Neural cell (in vitro differentiated cells): ENCODE results near the gene CARMIL1. TPM values are rescaled to one million over a fixed set of nuclear protein-coding genes. Genes with fewer than 3 reads are reported as not detected.

ENCODE experiments used
- H2AFZ ChIP-seq: fragments of 200-600, 300-800 bp; sonication (generic), shearing (Covaris generic); 2 replicates; pipeline ENCODE4 v1.6.0; 2014; ENCODE audit warnings: low read depth, mild to moderate bottlenecking, antibody characterized with exemption, low read length, moderate library complexity
- H3F3A ChIP-seq: fragments of 200-600 bp; shearing (Covaris generic); 2 replicates; pipeline ENCODE4 v1.6.1; 2016; ENCODE audit warnings: mild to moderate bottlenecking, moderate library complexity, mixed read lengths, antibody characterized with exemption, low read length; ENCODE audit not compliant: insufficient read depth, poor library complexity, severe bottlenecking
- H3K27ac ChIP-seq: fragments of 200-600, 300-800 bp; sonication (generic), shearing (Covaris generic); 2 replicates; pipeline ENCODE4 v1.5.1; 2014; ENCODE audit warnings: mild to moderate bottlenecking, low read length, moderate library complexity
- H3K27me3 ChIP-seq: fragments of 300-800, 200-600 bp; sonication (generic), shearing (Covaris generic); 2 replicates; pipeline ENCODE4 v1.6.0; 2014; ENCODE audit warnings: mild to moderate bottlenecking, low read depth, low read length, moderate library complexity; ENCODE audit not compliant: insufficient read depth
- H3K36me3 ChIP-seq: fragments of 300-800, 200-600 bp; sonication (generic), shearing (Covaris generic); 2 replicates; pipeline ENCODE4 v1.5.1; 2014; ENCODE audit warnings: mild to moderate bottlenecking, antibody characterized with exemption, low read length, moderate library complexity; ENCODE audit not compliant: insufficient read depth
- H3K4me2 ChIP-seq: fragments of 300-800, 200-600 bp; sonication (generic), shearing (Covaris generic); 2 replicates; pipeline ENCODE4 v1.6.0; 2014; ENCODE audit warnings: mild to moderate bottlenecking, low read length
- H3K4me3 ChIP-seq: fragments of 300-800, 200-600 bp; sonication (generic), shearing (Covaris generic); 2 replicates; pipeline ENCODE4 v1.5.1; 2014; ENCODE audit warnings: mild to moderate bottlenecking, low read length, moderate library complexity
- H3K79me2 ChIP-seq: fragments of 200-600 bp; shearing (Covaris generic); replicated peaks from 2 replicates; pipeline ENCODE4 v1.6.0; 2014; ENCODE audit warnings: mild to moderate bottlenecking, low read length, moderate library complexity; ENCODE audit not compliant: insufficient read depth
- H3K9ac ChIP-seq: fragments of 300-800, 200-600 bp; sonication (generic), shearing (Covaris generic); 2 replicates; pipeline ENCODE4 v1.6.1; 2016; ENCODE audit warnings: mild to moderate bottlenecking, low read length, mixed read lengths
- H3K9me2 ChIP-seq: fragments of 200-600 bp; shearing (Covaris generic); 2 replicates; pipeline ENCODE4 v1.6.1; 2016; ENCODE audit warnings: mild to moderate bottlenecking, low read length, mixed read lengths; ENCODE audit not compliant: insufficient read depth
- H3K9me3 ChIP-seq: fragments of 200-600, 300-800 bp; sonication (generic), shearing (Covaris generic); 2 replicates; pipeline ENCODE4 v1.6.1; 2016; ENCODE audit warnings: mild to moderate bottlenecking, mixed run types, low read length, moderate library complexity, mixed read lengths
- H4K20me1 ChIP-seq: fragments of 200-600 bp; shearing (Covaris generic); 2 replicates; pipeline ENCODE4 v1.6.1; 2016; ENCODE audit warnings: mild to moderate bottlenecking, mixed run types; ENCODE audit not compliant: insufficient read depth
- CTCF ChIP-seq: fragments of 450-650 bp; IDR thresholded peaks from 2 replicates; pipeline ENCODE4 v1.5.1; 2014; ENCODE audit warnings: antibody characterized with exemption, mild to moderate bottlenecking, moderate library complexity; ENCODE audit not compliant: poor library complexity, severe bottlenecking
- EP300 ChIP-seq: fragments of 450-650 bp; conservative IDR thresholded peaks from 2 replicates; pipeline ENCODE4 v1.6.1; 2014; ENCODE audit warnings: antibody characterized with exemption, mild to moderate bottlenecking, moderate library complexity; ENCODE audit not compliant: poor library complexity, severe bottlenecking
- EZH2 ChIP-seq: fragments of 200-600, 300-800 bp; shearing (Covaris generic), sonication (generic); IDR thresholded peaks from 2 replicates; pipeline ENCODE4 v1.6.1; 2014; ENCODE audit warnings: antibody characterized with exemption, low read length, borderline replicate concordance, mild to moderate bottlenecking; ENCODE audit not compliant: insufficient read depth, poor library complexity, severe bottlenecking
- MXI1 ChIP-seq: fragments of 450-650 bp; conservative IDR thresholded peaks from 2 replicates; pipeline ENCODE4 v1.6.1; 2014; ENCODE audit warnings: antibody characterized with exemption, mild to moderate bottlenecking; ENCODE audit not compliant: poor library complexity, severe bottlenecking
- POLR2AphosphoS5 ChIP-seq: IDR thresholded peaks from 2 replicates; pipeline ENCODE4 v1.6.1; 2012
- RAD21 ChIP-seq: fragments of 450-650 bp; conservative IDR thresholded peaks from 2 replicates; pipeline ENCODE4 v1.6.1; 2014; ENCODE audit warnings: antibody characterized with exemption, mild to moderate bottlenecking, moderate library complexity
- REST ChIP-seq: IDR thresholded peaks from 2 replicates; pipeline ENCODE4 v1.6.1; 2012; ENCODE audit warnings: borderline replicate concordance
- SMC3 ChIP-seq: fragments of 450-650 bp; conservative IDR thresholded peaks from 2 replicates; pipeline ENCODE4 v1.6.1; 2014; ENCODE audit warnings: antibody characterized with exemption, mild to moderate bottlenecking, moderate library complexity; ENCODE audit not compliant: poor library complexity
- TAF1 ChIP-seq: IDR thresholded peaks from 2 replicates; pipeline ENCODE4 v1.6.1; 2012; ENCODE audit warnings: low read depth
- polyA plus RNA-seq: library from polyadenylated mRNA; depleted of rRNA; stranded (reverse); fragments of >200 nt; gene quantifications from 2 replicates; pipeline ENCODE4 v1.2.3, GENCODE V29; 2014

The CARMIL1 gene
- polyA plus RNA-seq, 1 donor from 2014 or later: 5.3 TPM

GRCh38 chr6:25232479-25232878 is 46.7 kb upstream of the CARMIL1 start:
- no peak for TF ChIP-seq MXI1
- TF ChIP-seq EP300: no peak
- TF ChIP-seq TAF1: no peak
- TF ChIP-seq REST: no peak
- no peak for TF ChIP-seq POLR2AphosphoS5
- TF ChIP-seq RAD21: no peak
- no peak for TF ChIP-seq SMC3
- TF ChIP-seq EZH2: no peak
- TF ChIP-seq CTCF: no peak
- Histone ChIP-seq H3K9me3 (no peaks in the 10 kb centered on the region), H3K27ac (no peak overlapping the region), H3K4me3 (no peak overlapping the region), H4K20me1 (no peaks in the 10 kb centered on the region), H3K4me2 (no peak overlapping the region), H3K27me3 (no peaks in the 10 kb centered on the region), H3K9ac (no peak overlapping the region), H2AFZ (no peak overlapping the region), H3F3A (no peaks in the 10 kb centered on the region), H3K79me2 (no peaks in the 10 kb centered on the region), H3K36me3 (no peaks in the 10 kb centered on the region), H3K9me2 (no peaks in the 10 kb centered on the region)

- Histone ChIP-seq H3K9me3 (no peaks in the 10 kb centered on the region), H3K27ac (no peak overlapping the region), H3K4me2 (no peak overlapping the region), H3K79me2 (no peaks in the 10 kb centered on the region), H3F3A (no peaks in the 10 kb centered on the region), H3K27me3 (no peaks in the 10 kb centered on the region), H3K36me3 (no peaks in the 10 kb centered on the region), H4K20me1 (no peaks in the 10 kb centered on the region), H3K9ac (no peak overlapping the region), H3K4me3 (no peak overlapping the region), H3K9me2 (no peaks in the 10 kb centered on the region), H2AFZ (no peak overlapping the region)
- TF ChIP-seq MXI1: no peak
- TF ChIP-seq RAD21: no peak
- no peak for TF ChIP-seq EZH2
- TF ChIP-seq EP300: no peak
- no peak for TF ChIP-seq CTCF
- no peak for TF ChIP-seq REST
- no peak for TF ChIP-seq TAF1
These were observed 45.9 kb upstream of the CARMIL1 start for GRCh38 chr6:25233226-25233625.
